BLaER1 (cell line): ENCODE data around the gene FARP2.
"Not testable (repeated sequence)": the region's sequence is repeated elsewhere in the genome, so short reads cannot be mapped to it uniquely, and the experiment has no call there.

Source experiments
- H3K27ac ChIP-seq: shearing (Covaris generic); formaldehyde crosslinking; 2 replicates; pipeline ENCODE4 v1.8.1; 2022
- H3K27me3 ChIP-seq: shearing (Covaris generic); formaldehyde crosslinking; 2 replicates; pipeline ENCODE4 v1.8.1; 2022
- H3K36me3 ChIP-seq: shearing (Covaris generic); formaldehyde crosslinking; 2 replicates; pipeline ENCODE4 v1.8.1; 2022
- H3K4me1 ChIP-seq: shearing (Covaris generic); formaldehyde crosslinking; 2 replicates; pipeline ENCODE4 v1.8.1; 2022
- H3K4me2 ChIP-seq: shearing (Covaris generic); formaldehyde crosslinking; 2 replicates; pipeline ENCODE4 v1.8.1; 2022
- H3K4me3 ChIP-seq: shearing (Covaris generic); formaldehyde crosslinking; 2 replicates; pipeline ENCODE4 v1.8.1; 2022
- H3K9ac ChIP-seq: shearing (Covaris generic); formaldehyde crosslinking; 2 replicates; pipeline ENCODE4 v1.8.1; 2022
- H3K9me3 ChIP-seq: shearing (Covaris generic); formaldehyde crosslinking; 2 replicates; pipeline ENCODE4 v1.8.1; 2022
- H4K20me1 ChIP-seq: shearing (Covaris generic); formaldehyde crosslinking; 2 replicates; pipeline ENCODE4 v1.8.1; 2022
- Cebpa-rat ChIP-seq: shearing (Covaris generic); IDR thresholded peaks from 2 replicates; pipeline ENCODE4 v1.8.1; 2022

The FARP2 gene

DNA sequence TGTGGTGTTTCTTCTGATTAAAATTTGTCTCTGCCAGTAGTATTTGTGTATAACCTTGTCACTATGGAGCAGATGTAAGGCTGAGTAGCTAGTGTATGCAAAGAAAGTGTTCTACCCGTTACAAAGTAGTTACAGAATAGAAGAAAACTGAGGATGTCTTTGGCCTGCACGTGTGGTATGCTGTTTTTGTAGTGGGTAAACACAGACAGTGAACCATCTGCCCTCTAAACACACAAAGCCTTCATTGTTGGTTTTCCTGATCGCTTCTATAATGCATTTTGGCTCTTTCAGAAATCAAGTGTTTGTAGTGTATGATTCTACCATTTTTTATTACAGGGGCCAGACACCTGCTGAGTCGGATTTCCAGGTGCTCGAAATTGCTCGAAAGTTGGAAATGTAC is 61.5 kb downstream of the FARP2 start:
- no peaks in the 10 kb centered on the region for H3K27me3 ChIP-seq
- peaks cover 19% of the 10 kb centered on the region for H3K9me3 ChIP-seq
- H3K4me1 ChIP-seq = no peaks in the 10 kb centered on the region
- H3K36me3 ChIP-seq = peaks cover 95% of the 10 kb centered on the region
- H3K27ac ChIP-seq = no peak overlapping the region
- H3K4me3 ChIP-seq = no peak overlapping the region
- no peak overlapping the region for H3K9ac ChIP-seq
- H4K20me1 ChIP-seq = no peaks in the 10 kb centered on the region
- H3K4me2 ChIP-seq = no peak overlapping the region
- TF ChIP-seq Cebpa-rat = no peak

DNA sequence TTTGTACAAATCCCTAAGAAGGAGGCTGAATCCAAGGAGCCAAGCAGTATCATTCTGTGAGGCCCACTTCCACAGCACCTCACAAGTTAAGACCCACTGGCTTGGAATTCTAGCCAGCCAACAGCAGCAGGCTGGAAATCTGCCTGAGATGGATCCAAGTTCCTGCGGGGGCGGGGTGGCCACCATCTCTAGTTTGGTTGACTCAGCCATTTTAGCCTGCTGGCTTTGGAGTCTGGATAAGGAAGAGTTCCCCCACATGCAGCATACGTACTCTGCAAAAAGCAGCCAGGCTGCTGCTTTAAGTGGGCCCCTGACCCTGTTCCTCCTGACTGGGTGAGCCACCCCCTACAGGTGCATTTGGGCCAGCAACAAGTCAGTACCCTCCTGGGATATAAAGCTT is 65.2 kb downstream of the FARP2 start:
- no peaks in the 10 kb centered on the region for H3K27me3 ChIP-seq
- H4K20me1 ChIP-seq = no peaks in the 10 kb centered on the region
- no peak overlapping the region for H3K9ac ChIP-seq
- TF ChIP-seq Cebpa-rat = no peak
- H3K4me2 ChIP-seq = no peak overlapping the region
- no peak overlapping the region for H3K27ac ChIP-seq
- H3K4me1 ChIP-seq = no peaks in the 10 kb centered on the region
- H3K36me3 ChIP-seq = peaks cover 74% of the 10 kb centered on the region
- peaks cover 43% of the 10 kb centered on the region for H3K9me3 ChIP-seq
- H3K4me3 ChIP-seq = no peak overlapping the region

DNA sequence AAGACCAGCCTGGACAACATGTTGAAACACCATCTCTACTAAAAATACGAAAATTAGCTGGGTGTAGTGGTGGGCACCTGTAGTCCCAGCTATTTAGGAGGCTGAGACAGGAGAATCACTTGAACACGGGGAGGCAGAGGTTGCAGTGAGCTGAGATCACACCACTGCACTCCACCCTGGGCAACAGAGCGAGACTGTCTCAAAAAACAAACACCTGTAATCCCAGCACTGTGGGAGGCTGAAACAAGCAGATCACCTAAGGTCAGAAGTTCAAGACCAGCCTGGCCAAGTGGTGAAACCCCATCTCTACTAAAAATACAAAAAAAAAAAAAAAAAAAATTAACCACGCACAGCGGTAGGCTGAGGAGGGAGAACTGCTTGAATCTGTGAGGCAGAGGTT is 65.9 kb downstream of the FARP2 start:
- not testable (repeated sequence) for H3K9ac ChIP-seq, H3K27ac ChIP-seq, H3K4me2 ChIP-seq, H3K4me1 ChIP-seq, H3K27me3 ChIP-seq, H3K4me3 ChIP-seq, H4K20me1 ChIP-seq
- peaks cover 43% of the 10 kb centered on the region for H3K9me3 ChIP-seq
- peaks cover 69% of the 10 kb centered on the region for H3K36me3 ChIP-seq

DNA sequence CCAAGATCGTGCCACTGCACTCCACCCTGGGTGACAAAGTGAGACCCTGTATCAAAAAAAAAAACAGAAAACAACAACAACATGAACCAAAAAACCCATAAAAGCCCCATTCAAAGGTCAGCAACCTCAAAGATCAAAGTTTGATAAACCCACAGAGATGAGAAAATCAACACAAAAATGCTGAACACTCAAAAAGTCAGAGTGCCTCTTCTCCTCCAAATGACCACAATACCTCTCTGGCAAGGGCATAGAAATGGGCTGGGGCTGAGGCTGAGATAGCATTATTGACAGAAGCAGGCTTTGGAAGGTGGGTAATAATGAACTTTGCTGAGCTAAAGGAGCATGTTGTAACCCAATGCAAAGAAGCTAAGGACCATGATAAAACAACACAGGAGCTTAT is 66.3 kb downstream of the FARP2 start:
- Histone ChIP-seq H3K36me3 (peaks cover 65% of the 10 kb centered on the region), H3K4me3 (no peak overlapping the region), H3K9me3 (peaks cover 43% of the 10 kb centered on the region), H3K27ac (no peak overlapping the region), H3K9ac (no peak overlapping the region), H3K4me1 (no peaks in the 10 kb centered on the region), H3K27me3 (no peaks in the 10 kb centered on the region), H4K20me1 (no peaks in the 10 kb centered on the region), H3K4me2 (no peak overlapping the region)
- TF ChIP-seq Cebpa-rat = no peak

GRCh38 chr2:241423489-241423888 is 67.4 kb downstream of the FARP2 start:
- peaks cover 43% of the 10 kb centered on the region for H3K9me3 ChIP-seq
- H3K27ac ChIP-seq, H3K4me3 ChIP-seq, H4K20me1 ChIP-seq, H3K9ac ChIP-seq, H3K4me2 ChIP-seq, H3K27me3 ChIP-seq, H3K4me1 ChIP-seq: not testable (repeated sequence)
- peaks cover 54% of the 10 kb centered on the region for H3K36me3 ChIP-seq

- H4K20me1 ChIP-seq = no peaks in the 10 kb centered on the region
- no peak for TF ChIP-seq Cebpa-rat
- peaks cover 43% of the 10 kb centered on the region for H3K9me3 ChIP-seq
- H3K36me3 ChIP-seq = peaks cover 53% of the 10 kb centered on the region
- no peaks in the 10 kb centered on the region for H3K4me1 ChIP-seq
- no peaks in the 10 kb centered on the region for H3K27me3 ChIP-seq
- H3K9ac ChIP-seq = no peak overlapping the region
- H3K4me2 ChIP-seq = no peak overlapping the region
- H3K4me3 ChIP-seq = no peak overlapping the region
- H3K27ac ChIP-seq = no peak overlapping the region
These were observed 69.3 kb downstream of the FARP2 start for GRCh38 chr2:241425368-241425767.

- Histone ChIP-seq H3K4me1 (no peaks in the 10 kb centered on the region), H4K20me1 (no peaks in the 10 kb centered on the region), H3K4me3 (no peak overlapping the region), H3K27ac (no peak overlapping the region), H3K27me3 (no peaks in the 10 kb centered on the region), H3K9ac (no peak overlapping the region), H3K9me3 (no peaks in the 10 kb centered on the region), H3K36me3 (peaks cover 58% of the 10 kb centered on the region), H3K4me2 (no peak overlapping the region)
- TF ChIP-seq Cebpa-rat = no peak
These were observed 74.1 kb downstream of the FARP2 start for GRCh38 chr2:241430178-241430577.

DNA sequence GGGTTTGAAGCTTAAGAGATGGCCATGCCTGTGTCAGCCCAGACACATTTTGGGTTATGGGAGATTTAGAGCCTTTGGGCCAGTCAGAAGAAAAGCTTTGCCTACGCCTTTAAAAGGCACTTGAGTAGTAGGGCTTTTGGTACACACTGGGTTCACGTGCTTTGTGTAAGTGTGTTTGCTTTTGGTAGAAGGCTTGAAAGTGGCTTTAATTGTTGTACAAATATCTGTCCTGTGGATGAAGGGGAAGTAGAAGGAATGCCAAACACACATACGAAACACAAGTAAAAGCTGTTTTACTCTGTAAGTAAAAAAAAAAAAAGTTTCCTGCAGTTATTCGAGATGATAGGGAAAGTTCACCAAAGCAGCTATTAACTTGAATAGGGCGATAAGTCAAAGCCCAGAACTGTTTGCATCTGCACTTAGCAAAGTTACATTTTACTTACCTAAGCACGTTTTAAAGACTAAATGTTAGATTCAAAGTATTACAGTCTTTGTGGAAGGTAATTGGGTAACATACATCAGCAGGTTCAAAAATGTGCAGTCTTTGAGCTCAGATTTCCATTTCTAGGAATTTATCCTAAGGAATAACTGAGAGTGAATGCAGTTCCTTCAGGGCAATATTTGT is 76.9 kb downstream of the FARP2 start:
- H3K4me1 ChIP-seq = no peaks in the 10 kb centered on the region
- no peak overlapping the region for H3K4me3 ChIP-seq
- TF ChIP-seq Cebpa-rat = no peak
- H3K4me2 ChIP-seq = no peak overlapping the region
- peaks cover 84% of the 10 kb centered on the region for H3K36me3 ChIP-seq
- no peak overlapping the region for H3K27ac ChIP-seq
- no peaks in the 10 kb centered on the region for H4K20me1 ChIP-seq
- no peaks in the 10 kb centered on the region for H3K27me3 ChIP-seq
- H3K9ac ChIP-seq = no peak overlapping the region
- no peaks in the 10 kb centered on the region for H3K9me3 ChIP-seq

DNA sequence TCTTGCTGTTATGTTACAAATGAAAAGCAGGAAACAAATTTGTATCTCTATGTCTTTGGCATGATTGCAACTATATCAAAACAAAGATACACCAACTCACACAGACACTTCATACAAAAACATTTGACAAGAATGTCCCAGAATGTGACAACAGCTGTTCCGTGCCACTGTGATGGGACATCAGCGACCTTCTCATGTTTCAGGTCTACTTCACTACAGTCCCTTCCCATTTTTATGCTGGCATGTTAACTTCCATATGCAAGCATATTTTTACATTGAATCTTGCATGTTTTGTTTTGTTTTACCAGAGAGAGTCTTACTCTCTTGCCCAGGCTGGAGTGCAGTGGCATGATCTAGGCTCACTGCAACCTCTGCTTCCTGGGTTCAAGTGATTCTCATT is 81.1 kb downstream of the FARP2 start:
- no peaks in the 10 kb centered on the region for H3K9me3 ChIP-seq

GRCh38 chr2:241441492-241441891 is 85.4 kb downstream of the FARP2 start:
- Histone ChIP-seq H3K9ac (no peak overlapping the region), H3K9me3 (no peaks in the 10 kb centered on the region), H3K27me3 (peaks cover 26% of the 10 kb centered on the region), H4K20me1 (peaks cover 61% of the 10 kb centered on the region), H3K4me3 (no peak overlapping the region), H3K36me3 (peaks cover 78% of the 10 kb centered on the region), H3K4me2 (no peak overlapping the region), H3K27ac (no peak overlapping the region), H3K4me1 (peaks cover 17% of the 10 kb centered on the region)
- TF ChIP-seq Cebpa-rat = no peak

More for the DNA sequence above, 81.1 kb downstream of the FARP2 start:
- Histone ChIP-seq H3K27ac (no peak overlapping the region), H3K4me2 (no peak overlapping the region), H3K36me3 (peaks cover 88% of the 10 kb centered on the region), H3K27me3 (peaks cover 9% of the 10 kb centered on the region), H3K9ac (no peak overlapping the region), H3K4me3 (no peak overlapping the region), H3K4me1 (no peaks in the 10 kb centered on the region), H4K20me1 (peaks cover 20% of the 10 kb centered on the region)
- TF ChIP-seq Cebpa-rat = no peak
